PFSK-1 (cell line): ENCODE measurements around the gene CCDC138.

Experiments
- FOXP2 ChIP-seq: optimal IDR thresholded peaks from 2 replicates; pipeline ENCODE3; 2011; ENCODE audit warnings: borderline replicate concordance, control low read depth, inconsistent platforms; ENCODE audit not compliant: insufficient read depth; ENCODE audit errors: extremely low read length, extremely low read depth
- POLR2AphosphoS5 ChIP-seq: IDR thresholded peaks from 2 replicates; pipeline ENCODE4 v1.6.1; 2012; ENCODE audit warnings: low read depth, mild to moderate bottlenecking, control low read depth, low read length, moderate library complexity
- SIN3A ChIP-seq: IDR thresholded peaks from 2 replicates; pipeline ENCODE4 v1.6.1; 2012; ENCODE audit warnings: mild to moderate bottlenecking, low read length, moderate library complexity, borderline replicate concordance; ENCODE audit not compliant: insufficient read depth
- TAF1 ChIP-seq: IDR thresholded peaks from 2 replicates; pipeline ENCODE4 v1.6.1; 2012; ENCODE audit warnings: low read length, control low read depth, borderline replicate concordance; ENCODE audit not compliant: insufficient read depth
- TF ChIP-seq, protein P1 (sequence below), 2 experiments: IDR thresholded peaks; 2 replicates each; pipeline versions ENCODE4 v1.6.1 to v1.8.0; 2011 to 2012; ENCODE audit warnings: low read depth in 2 of 2, low read length in 2 of 2, control low read depth in 1 of 2, inconsistent platforms in 1 of 2, mild to moderate bottlenecking in 1 of 2, moderate library complexity in 1 of 2; ENCODE audit not compliant: insufficient read depth in 1 of 2

GRCh38 chr2:108869542-108869941 is 83.0 kb downstream of the CCDC138 start:
- TF ChIP-seq TAF1 (no peak), POLR2AphosphoS5 (no peak), SIN3A (no peak), FOXP2 (no peak)
- TF ChIP-seq, protein P1, sequence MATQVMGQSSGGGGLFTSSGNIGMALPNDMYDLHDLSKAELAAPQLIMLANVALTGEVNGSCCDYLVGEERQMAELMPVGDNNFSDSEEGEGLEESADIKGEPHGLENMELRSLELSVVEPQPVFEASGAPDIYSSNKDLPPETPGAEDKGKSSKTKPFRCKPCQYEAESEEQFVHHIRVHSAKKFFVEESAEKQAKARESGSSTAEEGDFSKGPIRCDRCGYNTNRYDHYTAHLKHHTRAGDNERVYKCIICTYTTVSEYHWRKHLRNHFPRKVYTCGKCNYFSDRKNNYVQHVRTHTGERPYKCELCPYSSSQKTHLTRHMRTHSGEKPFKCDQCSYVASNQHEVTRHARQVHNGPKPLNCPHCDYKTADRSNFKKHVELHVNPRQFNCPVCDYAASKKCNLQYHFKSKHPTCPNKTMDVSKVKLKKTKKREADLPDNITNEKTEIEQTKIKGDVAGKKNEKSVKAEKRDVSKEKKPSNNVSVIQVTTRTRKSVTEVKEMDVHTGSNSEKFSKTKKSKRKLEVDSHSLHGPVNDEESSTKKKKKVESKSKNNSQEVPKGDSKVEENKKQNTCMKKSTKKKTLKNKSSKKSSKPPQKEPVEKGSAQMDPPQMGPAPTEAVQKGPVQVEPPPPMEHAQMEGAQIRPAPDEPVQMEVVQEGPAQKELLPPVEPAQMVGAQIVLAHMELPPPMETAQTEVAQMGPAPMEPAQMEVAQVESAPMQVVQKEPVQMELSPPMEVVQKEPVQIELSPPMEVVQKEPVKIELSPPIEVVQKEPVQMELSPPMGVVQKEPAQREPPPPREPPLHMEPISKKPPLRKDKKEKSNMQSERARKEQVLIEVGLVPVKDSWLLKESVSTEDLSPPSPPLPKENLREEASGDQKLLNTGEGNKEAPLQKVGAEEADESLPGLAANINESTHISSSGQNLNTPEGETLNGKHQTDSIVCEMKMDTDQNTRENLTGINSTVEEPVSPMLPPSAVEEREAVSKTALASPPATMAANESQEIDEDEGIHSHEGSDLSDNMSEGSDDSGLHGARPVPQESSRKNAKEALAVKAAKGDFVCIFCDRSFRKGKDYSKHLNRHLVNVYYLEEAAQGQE (IDR thresholded peaks at IDR 0.05; ENCODE audit: insufficient read depth in 1 of 2, low read depth in 2 of 2, low read length in 2 of 2): no peak
